HG03439 (cell line): Measurements from ENCODE around the gene TMEM219.

Experiments used
- ATAC-seq: cut with Tn5 transposase; IDR thresholded peaks from one replicate; pipeline ENCODE4 v1.9.1; 2021; ENCODE audit warnings: mild to moderate bottlenecking, moderate library complexity; ENCODE audit not compliant: unreplicated experiment

The TMEM219 gene

DNA sequence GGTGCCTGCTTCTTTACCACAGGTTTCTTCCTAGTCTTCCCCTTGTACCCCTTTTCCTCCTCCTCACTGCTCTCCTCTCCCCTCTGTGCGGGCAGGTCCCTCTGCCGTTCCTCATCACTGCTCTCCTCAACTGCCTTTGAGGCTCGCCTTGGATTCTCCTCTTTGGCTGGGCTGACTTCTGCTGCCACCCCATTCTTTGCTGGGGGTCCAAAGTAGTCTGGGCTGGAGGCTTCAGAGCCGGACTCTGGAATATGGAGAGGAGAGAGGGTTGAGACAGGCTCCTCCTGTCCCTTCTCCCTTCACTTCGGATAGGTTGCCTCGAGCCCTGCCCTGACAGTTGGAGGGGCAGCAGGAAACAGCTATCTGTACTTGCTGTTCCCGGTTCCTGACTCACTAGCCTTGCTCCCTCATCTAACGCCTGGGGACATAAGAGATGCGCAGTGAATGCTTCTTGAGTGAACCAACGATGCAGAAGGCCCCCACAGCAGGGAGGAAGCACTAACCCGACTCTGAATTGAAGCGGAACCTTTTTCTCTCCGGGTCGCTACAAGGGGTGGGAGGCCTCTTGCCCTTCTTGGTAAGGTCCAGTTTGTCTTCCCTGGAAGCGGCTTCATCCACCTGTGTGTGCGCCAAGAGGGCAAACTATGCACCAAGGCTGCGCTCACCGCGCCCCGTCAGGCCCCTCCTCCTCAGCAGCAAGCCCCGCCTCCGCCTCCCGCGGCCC, 32.9 kb downstream of the TMEM219 start:
- no peak for ATAC-seq

DNA sequence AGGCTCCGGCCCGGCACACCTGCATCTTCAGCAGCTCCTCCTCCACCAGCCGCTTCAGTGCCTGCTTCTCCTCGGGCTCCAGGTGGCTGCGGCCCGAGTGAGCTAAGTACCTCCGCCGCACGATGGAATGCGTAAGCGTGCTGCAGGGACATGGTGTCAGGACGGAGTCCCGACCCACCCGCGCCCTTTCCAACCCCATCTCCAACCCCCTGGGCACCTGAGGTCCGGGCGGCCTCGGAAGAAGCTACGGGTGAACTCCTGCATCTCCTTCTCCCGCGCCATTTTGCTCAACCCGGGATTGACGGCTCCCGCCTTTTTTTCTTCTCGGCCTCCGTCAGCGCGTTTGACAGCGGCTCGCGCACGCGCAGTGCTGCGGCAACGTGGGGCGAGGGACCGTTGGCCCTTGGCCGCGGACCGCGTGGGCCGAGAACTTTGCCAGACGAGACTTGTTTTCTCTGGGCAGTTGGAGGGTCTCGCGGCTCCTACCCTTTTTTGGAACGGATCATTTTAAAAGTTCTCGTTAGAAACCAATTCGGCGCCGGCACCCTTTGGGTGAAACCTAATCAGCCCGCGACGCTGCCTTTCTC, 33.5 kb downstream of the TMEM219 start, which contains the start of gene HIRIP3:
Gene HIRIP3 (minus strand): TSS at position 294 of the 587 bp plus-strand sequence. CDS start 12 bp downstream, at position 282.
- peak; percentile 54 for ATAC-seq

DNA sequence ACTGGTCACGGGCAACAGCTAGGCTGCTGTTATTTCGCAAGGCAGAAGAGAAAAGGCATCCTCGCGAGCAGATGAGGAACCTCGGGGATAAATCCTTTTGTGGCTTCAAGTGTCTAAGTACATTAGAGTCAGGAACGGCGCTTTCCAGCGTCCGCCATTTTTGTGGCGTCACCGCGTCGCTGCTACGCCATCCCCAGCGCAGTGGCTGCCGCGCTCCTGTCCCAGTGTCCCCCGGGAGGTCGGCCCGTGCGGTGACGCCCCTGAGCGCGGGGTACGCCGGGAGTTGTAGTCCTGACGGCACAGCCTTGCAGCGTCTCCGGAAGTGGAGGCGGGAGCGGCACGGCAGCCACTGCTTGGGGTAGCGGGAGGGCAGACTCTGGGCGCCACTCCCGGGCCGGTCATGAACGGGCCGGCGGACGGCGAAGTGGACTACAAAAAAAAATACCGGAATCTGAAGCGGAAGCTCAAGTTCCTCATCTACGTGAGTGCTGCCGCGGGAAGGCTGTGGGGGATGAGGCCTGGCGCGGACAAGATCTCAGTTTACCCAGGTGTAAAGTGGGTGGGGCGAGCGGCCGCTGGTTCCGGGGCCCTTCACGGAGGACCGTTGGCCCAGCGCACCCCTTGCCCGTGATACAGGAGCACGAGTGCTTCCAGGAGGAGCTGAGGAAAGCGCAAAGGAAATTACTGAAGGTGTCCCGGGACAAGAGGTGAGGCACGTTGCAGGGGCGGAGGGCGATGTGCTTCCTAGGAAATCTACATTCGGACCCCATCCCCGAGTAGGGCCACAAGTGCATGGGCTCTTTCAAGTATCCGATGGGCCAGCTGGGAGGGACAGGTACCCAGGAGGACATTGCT, 34.3 kb downstream of the TMEM219 start, which contains the start of gene INO80E:
Gene INO80E (plus strand): TSS at position 331 of the 855 bp plus-strand sequence. CDS start 70 bp downstream, at position 401.
- ATAC-seq: peak; percentile 83

DNA sequence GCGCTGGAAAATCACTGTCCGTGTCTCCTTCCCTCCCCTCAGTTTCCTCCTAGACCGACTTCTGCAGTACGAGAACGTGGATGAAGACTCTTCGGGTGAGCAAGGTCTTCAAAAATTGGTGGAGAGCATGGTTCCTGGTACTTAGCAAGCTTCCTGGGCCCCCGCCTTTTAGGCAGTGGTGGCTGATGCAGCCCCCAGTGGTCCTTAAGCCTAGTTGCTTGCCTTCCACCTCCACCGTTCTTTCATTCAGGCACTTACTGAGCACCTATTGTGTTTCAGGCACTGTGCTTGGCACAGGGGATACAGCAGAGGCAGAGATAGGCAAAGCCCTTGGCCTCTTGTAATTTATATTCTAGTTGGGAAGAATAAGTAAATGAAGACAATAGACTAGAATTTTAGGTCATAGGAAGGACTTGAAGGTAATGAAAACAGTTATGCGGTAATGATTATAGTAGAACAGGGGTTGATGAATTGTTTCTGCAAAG, 34.9 kb downstream of the TMEM219 start:
- no peak for ATAC-seq

DNA sequence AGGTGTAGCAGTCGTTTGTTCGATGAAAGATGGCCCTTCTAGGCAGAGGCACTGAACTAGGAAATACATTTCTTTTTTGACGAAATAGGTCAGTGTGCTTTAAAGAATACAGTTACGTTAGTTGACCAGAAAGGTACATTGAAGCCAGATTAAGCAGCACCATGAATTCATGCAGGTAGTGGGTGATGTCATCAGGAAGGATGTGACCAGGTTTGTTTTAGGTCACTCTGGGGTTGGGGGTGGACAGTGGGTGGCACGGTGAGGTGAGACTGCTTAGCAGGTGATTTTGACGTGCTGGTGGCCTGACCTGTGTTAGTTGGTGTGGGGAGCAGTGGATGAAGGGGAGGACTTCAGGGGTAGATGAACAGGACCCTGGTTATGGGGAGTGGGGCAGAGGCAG, 37.7 kb downstream of the TMEM219 start:
- ATAC-seq: no peak

DNA sequence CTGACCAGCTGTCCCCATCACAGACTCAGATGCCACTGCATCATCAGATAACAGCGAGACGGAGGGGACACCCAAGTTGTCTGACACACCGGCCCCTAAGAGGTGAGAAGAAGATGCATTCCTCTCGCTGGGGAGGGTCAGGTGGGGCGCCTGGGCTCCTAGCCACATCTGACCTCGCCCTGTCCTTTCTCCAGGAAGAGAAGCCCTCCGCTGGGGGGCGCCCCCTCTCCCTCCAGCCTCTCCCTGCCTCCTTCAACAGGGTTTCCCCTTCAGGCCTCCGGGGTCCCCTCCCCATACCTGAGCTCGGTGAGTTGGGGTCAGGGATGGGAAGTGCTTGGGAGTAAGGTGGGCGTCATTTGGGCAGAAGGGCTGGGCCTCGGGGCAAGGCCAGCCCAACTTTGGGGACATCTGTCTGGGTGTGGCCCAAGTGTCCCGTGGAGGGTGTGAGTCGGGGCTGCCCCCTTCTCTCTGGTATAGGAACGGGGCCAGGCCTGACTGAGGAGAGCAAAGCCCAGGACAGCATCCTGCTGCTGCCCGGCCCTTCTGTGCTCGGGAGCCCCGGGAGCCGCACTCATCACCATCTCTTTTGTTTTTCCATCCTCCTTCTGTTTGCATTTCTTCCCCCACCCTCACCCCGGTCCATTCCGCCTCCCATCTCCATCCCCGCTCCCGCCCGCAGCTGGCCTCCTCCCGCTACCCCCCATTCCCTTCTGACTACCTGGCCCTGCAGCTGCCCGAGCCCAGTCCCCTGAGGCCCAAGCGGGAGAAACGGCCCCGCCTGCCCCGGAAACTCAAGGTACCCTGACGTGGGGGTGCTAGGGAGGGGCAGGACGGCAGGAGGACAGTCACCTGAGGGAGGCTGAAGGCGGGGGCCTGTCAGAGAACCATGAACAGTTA, 39.1 kb downstream of the TMEM219 start:
- no peak for ATAC-seq

DNA sequence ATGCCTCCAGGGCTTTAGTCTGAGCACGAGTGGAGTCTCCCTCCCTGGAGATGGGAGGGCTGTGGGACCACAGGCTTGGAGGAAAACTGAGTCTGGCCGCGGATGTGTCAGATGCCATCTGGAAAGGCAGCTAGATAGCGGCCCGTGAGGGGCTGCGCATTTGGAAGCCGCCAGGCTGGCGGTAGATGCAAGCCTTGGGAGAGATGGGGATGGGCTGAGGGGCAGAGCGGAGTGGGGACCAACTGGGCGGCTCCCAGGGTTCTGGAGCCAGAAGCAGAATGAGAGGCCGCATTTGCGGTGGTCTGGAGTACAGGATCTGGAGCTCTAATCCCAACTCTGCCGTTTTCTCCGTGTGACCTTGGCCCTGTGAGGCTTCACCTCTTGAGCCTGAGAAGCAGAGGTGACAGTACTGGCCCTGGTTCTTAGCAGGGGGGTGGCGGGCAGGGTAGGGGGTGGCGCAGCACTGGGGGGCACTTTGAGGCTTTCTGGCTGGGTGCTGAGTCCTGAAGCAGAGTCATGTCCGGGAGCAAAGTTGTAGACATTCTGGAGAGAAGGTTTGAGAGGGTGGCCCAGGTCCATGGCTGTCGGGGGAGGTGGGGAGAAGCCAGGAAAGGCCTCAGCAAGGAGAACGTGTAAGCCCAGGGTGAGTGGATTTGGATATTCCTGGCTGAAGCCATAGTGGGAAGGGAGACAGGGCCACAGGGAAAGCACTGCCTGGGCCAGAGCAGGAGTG, 40.9 kb downstream of the TMEM219 start:
- ATAC-seq: no peak

DNA sequence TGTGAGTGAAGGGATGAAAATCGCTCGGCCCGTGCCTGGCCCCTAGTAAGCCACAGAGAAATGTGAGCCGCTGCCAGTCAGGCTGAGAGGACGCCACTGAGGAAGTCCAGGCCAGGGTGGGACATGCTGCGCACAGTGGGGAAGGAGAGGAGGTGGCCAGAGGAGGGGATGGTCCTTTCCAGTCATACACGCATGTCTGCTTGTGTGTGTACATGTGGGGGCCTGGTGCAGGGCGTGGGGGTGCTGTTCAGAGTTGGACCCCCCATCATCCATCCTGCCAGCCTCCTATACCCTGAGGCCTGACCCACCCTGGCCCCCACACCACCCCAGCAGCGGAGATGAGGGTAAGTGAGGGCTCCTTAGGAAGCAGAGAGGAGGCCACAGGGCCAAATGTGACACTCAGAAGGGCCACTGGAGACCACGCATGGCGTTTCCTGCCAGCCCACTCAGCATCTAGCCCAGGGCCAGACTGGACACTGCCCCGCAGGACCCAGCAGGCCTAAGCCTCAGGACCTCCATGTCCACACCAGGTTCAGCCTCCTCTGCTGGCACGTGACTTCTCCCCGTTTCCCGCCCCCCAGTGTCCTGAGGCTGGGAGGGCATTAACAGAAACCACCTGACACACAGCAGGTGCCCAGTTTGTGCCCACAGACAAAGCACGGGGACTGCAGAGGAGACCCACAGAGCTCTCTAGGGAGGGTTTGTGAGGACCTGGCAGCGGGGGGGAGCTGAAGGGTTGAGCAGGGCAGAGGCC, 42.0 kb downstream of the TMEM219 start:
- ATAC-seq: no peak

DNA sequence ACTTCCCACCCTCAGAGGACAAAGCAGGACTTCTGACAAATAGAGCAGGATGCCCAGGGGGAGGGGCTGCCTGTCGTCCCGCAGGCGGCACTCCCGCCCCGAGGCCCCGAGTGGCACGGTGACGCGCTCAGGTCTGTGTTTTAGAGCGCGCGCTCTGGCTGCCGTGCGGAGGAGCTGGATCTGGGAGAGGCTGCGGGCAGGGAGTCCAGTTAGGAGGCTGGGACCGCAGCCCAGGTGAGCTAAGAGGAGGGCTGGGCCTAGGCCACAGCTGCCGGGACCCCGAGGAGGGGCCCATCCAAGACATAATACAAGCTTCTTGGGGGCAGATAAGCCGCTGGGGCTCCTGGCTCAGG, 42.5 kb downstream of the TMEM219 start:
- ATAC-seq: no peak

DNA sequence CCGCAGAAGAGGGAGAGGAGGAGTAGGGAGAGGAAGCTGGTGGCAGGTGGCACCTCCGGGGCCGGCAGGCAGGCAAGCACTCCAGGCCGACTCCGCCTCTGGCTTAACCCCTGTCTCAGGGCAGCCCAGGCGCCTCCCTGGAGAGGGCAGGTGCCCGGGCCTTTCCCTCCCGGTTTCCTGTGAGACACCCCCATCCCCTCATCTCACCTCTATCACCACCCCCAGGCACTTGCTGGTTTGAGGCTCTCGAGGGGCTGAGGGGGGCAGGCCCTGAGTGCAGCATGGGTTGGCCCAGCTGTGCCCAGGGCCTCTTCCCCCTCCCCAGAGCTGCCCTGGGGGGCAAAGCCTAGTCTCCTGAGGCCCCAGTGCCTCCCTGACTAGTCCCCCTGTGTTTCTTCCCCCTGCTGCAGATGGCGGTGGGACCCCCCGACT, 42.9 kb downstream of the TMEM219 start:
- no peak for ATAC-seq

DNA sequence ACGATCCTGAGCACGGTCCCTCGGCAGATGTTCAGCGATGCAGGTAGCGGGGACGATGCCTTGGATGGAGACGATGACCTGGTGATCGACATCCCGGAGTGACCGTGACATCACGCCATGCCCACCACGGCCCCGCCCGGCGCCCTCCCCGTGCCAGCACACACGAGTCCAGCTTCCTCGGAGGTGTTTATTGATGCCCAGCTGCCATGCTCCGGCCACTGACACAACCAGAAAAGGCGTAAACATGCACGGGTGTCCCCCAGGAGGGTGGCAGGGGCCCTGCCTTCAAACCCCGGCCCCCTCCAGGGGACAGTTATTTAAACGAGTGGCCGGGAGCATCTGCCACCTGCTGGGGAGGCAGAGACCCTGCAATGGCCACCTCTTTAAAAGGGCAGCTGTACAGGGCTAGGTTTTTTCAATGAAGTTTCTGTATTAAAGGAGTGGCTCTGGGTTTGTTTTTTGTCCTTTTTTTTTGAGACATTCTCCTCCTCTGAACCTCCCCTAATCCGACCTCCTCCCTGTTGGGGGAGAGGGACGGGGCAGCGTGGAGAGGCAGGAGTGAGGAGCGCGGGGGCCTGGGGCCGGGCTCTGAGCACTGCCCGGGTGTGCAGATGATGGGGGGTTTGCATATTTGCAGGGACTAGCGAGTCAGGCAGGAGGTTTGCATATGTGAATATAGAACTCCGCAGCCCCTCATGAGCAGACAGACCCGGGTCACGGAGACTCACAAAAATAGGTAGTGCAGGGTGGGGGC, 43.6 kb downstream of the TMEM219 start:
- no peak for ATAC-seq

DNA sequence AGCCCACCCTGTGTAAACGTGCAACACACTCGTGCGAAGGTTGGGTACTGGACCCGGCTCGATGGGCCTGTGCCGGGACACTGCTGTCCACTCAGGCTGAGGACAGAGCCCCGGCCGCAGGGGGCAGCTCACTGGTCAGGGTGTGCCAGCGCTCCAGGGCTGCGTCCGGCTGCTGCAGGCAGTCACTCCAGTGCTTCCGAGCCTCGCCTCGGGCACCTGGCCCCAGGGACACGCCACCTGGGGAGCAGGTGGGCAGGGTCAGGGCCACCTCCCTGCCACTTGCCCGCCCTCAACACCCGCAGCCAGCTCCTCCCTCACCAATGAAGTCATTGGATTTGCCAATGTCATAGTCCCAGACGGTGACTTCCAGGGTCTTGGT, 44.2 kb downstream of the TMEM219 start:
- no peak for ATAC-seq

DNA sequence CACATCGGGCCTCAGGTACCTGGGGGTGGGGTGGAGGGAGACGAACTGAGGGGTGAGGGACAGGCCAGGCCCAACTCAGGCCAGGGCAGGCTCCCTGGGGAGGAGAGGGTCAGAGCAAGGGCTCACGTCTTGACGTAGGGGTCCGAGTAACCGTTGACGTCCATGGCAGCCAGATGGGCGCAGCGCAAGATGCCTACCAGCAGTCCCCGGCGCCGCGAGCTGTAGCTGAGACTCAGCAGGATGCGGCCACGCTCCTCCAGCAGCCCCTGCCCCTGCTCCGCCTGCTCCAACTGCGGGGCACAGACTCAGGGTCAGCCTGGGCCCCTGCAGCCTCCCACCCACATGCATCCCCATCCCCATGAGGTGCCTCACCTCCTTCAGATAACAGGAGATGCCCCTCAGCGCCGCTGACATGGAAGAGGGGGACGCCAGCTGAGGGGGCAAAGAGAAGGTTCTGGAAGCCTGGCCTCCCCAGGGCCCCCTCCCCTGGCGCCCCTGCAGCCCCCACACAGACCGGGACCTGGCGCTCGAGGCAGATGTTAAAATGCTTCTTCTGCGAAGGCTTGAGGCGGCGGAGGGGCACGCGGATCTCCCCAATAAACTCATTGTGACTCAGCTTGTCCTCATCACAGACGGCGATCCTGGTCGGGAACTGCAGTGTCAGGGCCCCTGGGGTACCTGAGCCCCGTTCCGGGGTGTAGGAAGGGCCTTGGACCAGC, 44.9 kb downstream of the TMEM219 start:
- no peak for ATAC-seq

DNA sequence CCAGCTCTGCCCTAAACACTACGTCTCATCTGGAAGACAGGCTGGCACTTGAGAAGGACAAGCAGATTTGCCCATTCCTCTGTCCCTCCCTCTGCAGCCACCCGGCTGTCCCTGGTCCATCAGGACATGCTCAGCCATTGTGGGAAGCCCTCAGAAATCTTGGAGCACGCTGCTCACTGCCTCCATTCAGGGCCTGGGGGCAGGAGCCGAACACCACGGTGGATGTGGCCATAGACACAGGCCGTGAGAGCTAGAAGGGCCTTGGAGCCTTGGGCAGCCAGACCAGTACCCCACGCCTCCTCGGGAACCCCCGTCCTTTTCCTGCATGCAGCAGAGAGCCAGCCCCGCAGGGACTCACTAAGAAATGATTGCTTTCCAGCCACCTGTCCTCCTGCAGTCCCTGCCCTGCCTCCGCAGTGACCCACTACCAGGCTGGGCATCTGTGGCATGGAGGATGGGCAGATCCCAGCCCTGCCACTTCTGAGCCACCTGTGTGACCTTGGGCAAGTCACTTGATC, 45.6 kb downstream of the TMEM219 start:
- ATAC-seq: no peak

DNA sequence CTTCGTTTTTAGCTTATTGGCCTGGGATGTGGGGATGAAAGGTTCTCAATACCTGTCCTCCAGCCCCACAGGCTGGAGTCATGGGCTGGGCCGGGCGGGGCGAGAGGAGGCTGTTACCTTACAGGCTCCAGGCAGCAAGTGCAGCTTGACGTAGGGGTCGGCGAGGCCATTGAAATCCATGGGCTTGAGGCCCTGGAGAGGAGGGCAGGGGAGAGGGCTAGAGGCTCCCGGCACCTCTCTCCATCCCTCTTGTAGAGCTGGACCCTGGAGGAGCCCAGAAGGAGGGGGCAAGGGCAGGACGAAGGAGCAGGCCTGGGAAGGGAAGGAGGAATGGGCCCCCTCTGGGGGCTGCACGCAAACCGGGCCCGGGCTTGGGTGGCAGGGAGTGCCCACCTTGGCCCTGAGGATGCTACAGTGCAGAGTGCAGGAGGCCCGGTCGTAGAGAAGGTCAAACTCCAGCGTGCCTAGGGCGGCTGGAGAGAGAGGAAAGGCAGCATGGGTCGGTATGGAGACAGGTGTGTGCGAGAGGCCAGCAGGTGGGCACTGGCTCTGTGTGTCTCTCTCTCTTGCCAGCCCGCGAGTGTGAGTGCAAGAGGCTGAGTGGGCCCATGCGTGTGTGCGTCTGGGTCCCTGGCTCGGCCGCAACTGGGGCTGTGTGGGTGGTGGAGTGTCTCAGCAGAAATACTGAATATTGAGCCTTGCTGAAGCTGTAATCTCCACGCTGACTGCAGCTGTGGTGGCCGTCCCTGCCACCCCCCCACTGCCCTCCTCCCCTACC, 47.4 kb downstream of the TMEM219 start:
- ATAC-seq: no peak

DNA sequence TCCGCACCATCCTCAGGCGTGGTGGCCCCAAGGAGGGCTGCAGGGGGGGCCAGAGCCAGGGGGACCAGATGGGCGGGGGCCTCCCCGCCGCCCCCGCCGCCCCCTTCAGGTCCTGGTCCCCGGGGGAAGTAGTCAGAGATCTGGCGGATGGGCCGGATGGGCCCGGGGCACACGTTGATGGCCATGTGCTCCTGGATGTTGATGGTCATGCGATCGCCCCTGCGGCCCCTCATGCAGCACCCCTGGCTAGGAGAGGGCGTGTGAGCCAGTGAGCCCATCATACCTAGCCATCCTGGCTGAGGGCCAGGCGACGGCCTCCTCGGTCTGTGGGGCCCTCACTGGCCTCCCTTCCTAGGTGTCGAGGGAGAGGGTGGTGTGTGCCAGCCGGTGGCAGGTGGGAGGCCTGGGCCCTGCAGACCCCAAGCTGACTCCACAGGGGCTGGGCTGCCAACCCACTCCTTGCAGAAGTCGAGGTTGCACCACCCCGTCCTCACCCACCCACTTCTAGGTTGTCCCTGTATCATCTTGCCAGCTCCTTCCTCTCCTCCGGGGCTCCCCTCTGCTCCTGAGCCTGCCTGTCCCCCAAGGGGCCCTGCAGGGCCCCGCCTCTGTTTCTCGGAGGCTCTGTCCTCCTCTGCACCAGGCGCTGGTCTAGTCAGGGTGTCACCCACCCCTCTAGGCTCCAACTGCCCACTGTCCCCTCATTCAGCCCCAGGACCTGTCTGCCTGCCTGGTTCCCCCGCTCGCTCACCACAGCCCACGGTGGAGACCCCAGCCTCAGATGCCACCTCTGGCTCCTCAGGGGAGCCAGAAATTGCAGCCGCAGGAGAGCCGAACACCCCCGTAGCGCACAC, 48.3 kb downstream of the TMEM219 start:
- no peak for ATAC-seq
